ENCODE data around the gene AP1AR.

GRCh38 chr4:112201915-112202505, 29.6 kb upstream of the AP1AR start:
- TF ChIP-seq CTCF (IDR thresholded peaks at IDR 0.05) (no peak), POLR2AphosphoS5 (IDR thresholded peaks at IDR 0.05) (no peak)

Data from esophagus muscularis mucosa (tissue), 3 donors.